ENCODE measurements around the gene ABCC11.

ABCC11 gene

GRCh38 chr16:48204825-48205151 lies 42.6 kb downstream of the ABCC11 start:
- no peak overlapping the region for H3K9ac ChIP-seq (ENCODE audit: insufficient read length)
- no peaks in the 10 kb centered on the region for H3K36me3 ChIP-seq (ENCODE audit: insufficient read depth, low read length)
- no peaks in the 10 kb centered on the region for H3K9me3 ChIP-seq (ENCODE audit: low read depth, low read length)
- TF ChIP-seq FOXP2 (optimal IDR thresholded peaks at IDR 0.05; ENCODE audit: control extremely low read depth, extremely low read length, insufficient read depth) (no peak), EZH2 (IDR thresholded peaks at IDR 0.05) (no peak), POLR2AphosphoS5 (IDR thresholded peaks at IDR 0.05; ENCODE audit: borderline replicate concordance, low read depth, low read length) (no peak)
- no peak for DNase-seq (ENCODE audit: low read depth, low spot score)
- H3K27ac ChIP-seq: no peak overlapping the region
- no peak overlapping the region for H3K4me3 ChIP-seq

- Histone ChIP-seq H3K4me3 (no peak overlapping the region), H3K9ac (ENCODE audit: insufficient read length) (no peak overlapping the region), H3K27ac (no peak overlapping the region), H3K9me3 (ENCODE audit: low read depth, low read length) (no peaks in the 10 kb centered on the region), H3K36me3 (ENCODE audit: insufficient read depth, low read length) (no peaks in the 10 kb centered on the region)
- no peak for DNase-seq (ENCODE audit: low read depth, low spot score)
- TF ChIP-seq POLR2AphosphoS5 (IDR thresholded peaks at IDR 0.05; ENCODE audit: borderline replicate concordance, low read depth, low read length) (no peak), EZH2 (IDR thresholded peaks at IDR 0.05) (no peak), FOXP2 (optimal IDR thresholded peaks at IDR 0.05; ENCODE audit: control extremely low read depth, extremely low read length, insufficient read depth) (no peak)
Observed at GRCh38 chr16:48203974-48204824, 43.1 kb downstream of the ABCC11 start.

GRCh38 chr16:48201515-48202201 lies 45.7 kb downstream of the ABCC11 start:
- no peaks in the 10 kb centered on the region for H3K9me3 ChIP-seq (ENCODE audit: low read depth, low read length)
- DNase-seq (ENCODE audit: low read depth, low spot score): no peak
- no peaks in the 10 kb centered on the region for H3K36me3 ChIP-seq (ENCODE audit: insufficient read depth, low read length)
- H3K9ac ChIP-seq (ENCODE audit: insufficient read length): no peak overlapping the region
- TF ChIP-seq EZH2 (IDR thresholded peaks at IDR 0.05) (no peak), POLR2AphosphoS5 (IDR thresholded peaks at IDR 0.05; ENCODE audit: borderline replicate concordance, low read depth, low read length) (no peak)
- H3K27ac ChIP-seq: no peak overlapping the region
- H3K4me3 ChIP-seq: no peak overlapping the region

GRCh38 chr16:48197294-48197693 lies 50.0 kb downstream of the ABCC11 start:
- no peak overlapping the region for H3K9ac ChIP-seq (ENCODE audit: insufficient read length)
- DNase-seq (ENCODE audit: low read depth, low spot score): no peak
- no peak overlapping the region for H3K27ac ChIP-seq
- H3K4me3 ChIP-seq: no peak overlapping the region
- no peaks in the 10 kb centered on the region for H3K36me3 ChIP-seq (ENCODE audit: insufficient read depth, low read length)
- no peaks in the 10 kb centered on the region for H3K9me3 ChIP-seq (ENCODE audit: low read depth, low read length)
- no peak for TF ChIP-seq EZH2 (IDR thresholded peaks at IDR 0.05)
- TF ChIP-seq FOXP2 (optimal IDR thresholded peaks at IDR 0.05; ENCODE audit: control extremely low read depth, extremely low read length, insufficient read depth): no peak
- TF ChIP-seq POLR2AphosphoS5 (IDR thresholded peaks at IDR 0.05; ENCODE audit: borderline replicate concordance, low read depth, low read length): no peak

GRCh38 chr16:48194828-48195556 lies 52.3 kb downstream of the ABCC11 start:
- Histone ChIP-seq H3K27ac (no peak overlapping the region), H3K9ac (ENCODE audit: insufficient read length) (no peak overlapping the region), H3K36me3 (ENCODE audit: insufficient read depth, low read length) (no peaks in the 10 kb centered on the region), H3K9me3 (ENCODE audit: low read depth, low read length) (no peaks in the 10 kb centered on the region), H3K4me3 (no peak overlapping the region)
- TF ChIP-seq FOXP2 (optimal IDR thresholded peaks at IDR 0.05; ENCODE audit: control extremely low read depth, extremely low read length, insufficient read depth) (no peak), EZH2 (IDR thresholded peaks at IDR 0.05) (no peak)
- DNase-seq (ENCODE audit: low read depth, low spot score): no peak

GRCh38 chr16:48193846-48194245 lies 53.5 kb downstream of the ABCC11 start:
- H3K4me3 ChIP-seq: no peak overlapping the region
- H3K9ac ChIP-seq (ENCODE audit: insufficient read length): no peak overlapping the region
- H3K9me3 ChIP-seq (ENCODE audit: low read depth, low read length): no peaks in the 10 kb centered on the region
- no peak for DNase-seq (ENCODE audit: low read depth, low spot score)
- TF ChIP-seq FOXP2 (optimal IDR thresholded peaks at IDR 0.05; ENCODE audit: control extremely low read depth, extremely low read length, insufficient read depth): no peak
- TF ChIP-seq POLR2AphosphoS5 (IDR thresholded peaks at IDR 0.05; ENCODE audit: borderline replicate concordance, low read depth, low read length): no peak
- no peak for TF ChIP-seq EZH2 (IDR thresholded peaks at IDR 0.05)
- no peak overlapping the region for H3K27ac ChIP-seq
- no peaks in the 10 kb centered on the region for H3K36me3 ChIP-seq (ENCODE audit: insufficient read depth, low read length)

GRCh38 chr16:48188449-48189102 lies 58.8 kb downstream of the ABCC11 start:
- TF ChIP-seq EZH2 (IDR thresholded peaks at IDR 0.05) (no peak), FOXP2 (optimal IDR thresholded peaks at IDR 0.05; ENCODE audit: control extremely low read depth, extremely low read length, insufficient read depth) (no peak), POLR2AphosphoS5 (IDR thresholded peaks at IDR 0.05; ENCODE audit: borderline replicate concordance, low read depth, low read length) (no peak)
- Histone ChIP-seq H3K4me3 (no peak overlapping the region), H3K9me3 (ENCODE audit: low read depth, low read length) (no peaks in the 10 kb centered on the region), H3K9ac (ENCODE audit: insufficient read length) (no peak overlapping the region), H3K27ac (no peak overlapping the region), H3K36me3 (ENCODE audit: insufficient read depth, low read length) (no peaks in the 10 kb centered on the region)
- DNase-seq (ENCODE audit: low read depth, low spot score): no peak

GRCh38 chr16:48187779-48188178 lies 59.6 kb downstream of the ABCC11 start:
- no peak for DNase-seq (ENCODE audit: low read depth, low spot score)
- H3K9me3 ChIP-seq (ENCODE audit: low read depth, low read length): no peaks in the 10 kb centered on the region
- H3K36me3 ChIP-seq (ENCODE audit: insufficient read depth, low read length): no peaks in the 10 kb centered on the region
- H3K4me3 ChIP-seq: no peak overlapping the region
- H3K27ac ChIP-seq: no peak overlapping the region
- TF ChIP-seq EZH2 (IDR thresholded peaks at IDR 0.05) (no peak), POLR2AphosphoS5 (IDR thresholded peaks at IDR 0.05; ENCODE audit: borderline replicate concordance, low read depth, low read length) (no peak), FOXP2 (optimal IDR thresholded peaks at IDR 0.05; ENCODE audit: control extremely low read depth, extremely low read length, insufficient read depth) (no peak)
- no peak overlapping the region for H3K9ac ChIP-seq (ENCODE audit: insufficient read length)
